ENCODE results near the gene SEC31A.
A peak's percentile ranks its signal among the peaks of the same experiment; 100 is the strongest.

SEC31A gene

GRCh38 chr4:82930848-82931755 lies 40.1 kb upstream of the SEC31A start:
- no peak for DNase-seq (ENCODE audit: low read depth in 1 of 2, low spot score in 1 of 2)
- H3K27ac ChIP-seq (replicated peaks): no peak overlapping the region
- H3K27me3 ChIP-seq (ENCODE audit: insufficient read depth, poor library complexity, severe bottlenecking): no peaks in the 10 kb centered on the region
- no peak overlapping the region for H3K4me3 ChIP-seq (replicated peaks; ENCODE audit: insufficient read depth, low read length)
- no peak for TF ChIP-seq POLR2AphosphoS5 (IDR thresholded peaks at IDR 0.05; ENCODE audit: low read depth)
- TF ChIP-seq SPI1 (IDR thresholded peaks at IDR 0.05; ENCODE audit: borderline replicate concordance, low read depth): no peak
- no peak for TF ChIP-seq REST (IDR thresholded peaks at IDR 0.05; ENCODE audit: insufficient replicate concordance, low read depth)
- TF ChIP-seq GABPA (IDR thresholded peaks at IDR 0.05; ENCODE audit: low read depth): no peak
- no peak for TF ChIP-seq CTCF (IDR thresholded peaks at IDR 0.05; ENCODE audit: insufficient read depth, low read length)

DNA sequence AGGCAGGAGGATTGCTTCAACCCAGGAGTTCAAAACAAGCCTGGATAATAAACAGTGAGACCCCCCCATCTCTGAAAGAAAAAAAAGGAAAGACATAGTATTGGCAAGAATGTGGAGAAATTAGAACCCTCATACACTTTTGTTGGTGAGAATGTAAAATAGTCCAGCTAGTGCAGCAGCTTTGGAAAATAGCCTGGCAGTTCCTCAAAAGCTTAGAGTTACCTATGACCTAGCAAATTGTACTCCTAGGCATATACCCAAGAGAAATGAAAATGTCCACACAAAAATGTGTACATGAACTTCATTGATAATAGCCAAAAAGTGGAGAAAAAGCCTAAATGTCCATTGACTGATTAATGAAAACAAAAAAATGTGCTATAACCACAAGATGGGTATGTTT lies 30.8 kb upstream of the SEC31A start:
- no peak for DNase-seq (ENCODE audit: low read depth in 1 of 2, low spot score in 1 of 2)
- no peaks in the 10 kb centered on the region for H3K27me3 ChIP-seq (ENCODE audit: insufficient read depth, poor library complexity, severe bottlenecking)
- TF ChIP-seq GABPA (IDR thresholded peaks at IDR 0.05; ENCODE audit: low read depth) (no peak), SPI1 (IDR thresholded peaks at IDR 0.05; ENCODE audit: borderline replicate concordance, low read depth) (peak; percentile 53; the same call in 1 of the 2 replicates), POLR2AphosphoS5 (IDR thresholded peaks at IDR 0.05; ENCODE audit: low read depth) (no peak), CTCF (IDR thresholded peaks at IDR 0.05; ENCODE audit: insufficient read depth, low read length) (no peak), REST (IDR thresholded peaks at IDR 0.05; ENCODE audit: insufficient replicate concordance, low read depth) (no peak)
- no peak overlapping the region for H3K4me3 ChIP-seq (replicated peaks; ENCODE audit: insufficient read depth, low read length)
- no peak overlapping the region for H3K27ac ChIP-seq (replicated peaks)

GRCh38 chr4:82919386-82919785 lies 28.4 kb upstream of the SEC31A start:
- no peak for TF ChIP-seq CTCF (IDR thresholded peaks at IDR 0.05; ENCODE audit: insufficient read depth, low read length)
- no peak for TF ChIP-seq POLR2AphosphoS5 (IDR thresholded peaks at IDR 0.05; ENCODE audit: low read depth)
- Histone ChIP-seq H3K27me3 (ENCODE audit: insufficient read depth, poor library complexity, severe bottlenecking) (no peaks in the 10 kb centered on the region), H3K27ac (replicated peaks) (no peak overlapping the region), H3K4me3 (replicated peaks; ENCODE audit: insufficient read depth, low read length) (no peak overlapping the region)
- no peak for DNase-seq (ENCODE audit: low read depth in 1 of 2, low spot score in 1 of 2)

Data from HL-60 (cell line).